Adrenal gland (tissue), 5 donors: Measurements from ENCODE around the gene NDC1.

Source experiments
- POLR2A ChIP-seq, 2 donors: fragments of 450-650 bp; IDR thresholded peaks; one replicate each; pipeline ENCODE4 v1.6.1; 2017; ENCODE audit warnings: antibody characterized with exemption in 2 of 2, mild to moderate bottlenecking in 2 of 2, moderate library complexity in 1 of 2
- TF ChIP-seq, protein P1 (sequence below), 6 experiments: fragments of 450-650 bp in 4 of 6; fragments of 200-600 bp in 2 of 6; sonication (generic) in 1 of 6; IDR thresholded peaks; 1 replicate in 5 of 6; 2 replicates in 1 of 6; pipeline versions ENCODE4 v1.5.1 to v1.8.0; 2016 to 2021; ENCODE audit warnings: antibody characterized with exemption in 6 of 6, mild to moderate bottlenecking in 2 of 6, moderate library complexity in 1 of 6
- donor health status: DM: no; HTN: no; CAD: no.

GRCh38 chr1:53722025-53722424 lies 116.1 kb downstream of the NDC1 start:
- TF ChIP-seq POLR2A (IDR thresholded peaks at IDR 0.05): no peak
- TF ChIP-seq, protein P1, sequence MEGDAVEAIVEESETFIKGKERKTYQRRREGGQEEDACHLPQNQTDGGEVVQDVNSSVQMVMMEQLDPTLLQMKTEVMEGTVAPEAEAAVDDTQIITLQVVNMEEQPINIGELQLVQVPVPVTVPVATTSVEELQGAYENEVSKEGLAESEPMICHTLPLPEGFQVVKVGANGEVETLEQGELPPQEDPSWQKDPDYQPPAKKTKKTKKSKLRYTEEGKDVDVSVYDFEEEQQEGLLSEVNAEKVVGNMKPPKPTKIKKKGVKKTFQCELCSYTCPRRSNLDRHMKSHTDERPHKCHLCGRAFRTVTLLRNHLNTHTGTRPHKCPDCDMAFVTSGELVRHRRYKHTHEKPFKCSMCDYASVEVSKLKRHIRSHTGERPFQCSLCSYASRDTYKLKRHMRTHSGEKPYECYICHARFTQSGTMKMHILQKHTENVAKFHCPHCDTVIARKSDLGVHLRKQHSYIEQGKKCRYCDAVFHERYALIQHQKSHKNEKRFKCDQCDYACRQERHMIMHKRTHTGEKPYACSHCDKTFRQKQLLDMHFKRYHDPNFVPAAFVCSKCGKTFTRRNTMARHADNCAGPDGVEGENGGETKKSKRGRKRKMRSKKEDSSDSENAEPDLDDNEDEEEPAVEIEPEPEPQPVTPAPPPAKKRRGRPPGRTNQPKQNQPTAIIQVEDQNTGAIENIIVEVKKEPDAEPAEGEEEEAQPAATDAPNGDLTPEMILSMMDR (IDR thresholded peaks at IDR 0.05): no peak
